HG03457 (cell line): ENCODE data around the gene ANKRD55.
"Not testable (repeated sequence)": the region's sequence is repeated elsewhere in the genome, so short reads cannot be mapped to it uniquely, and the experiment has no call there.

Experiments used
- ATAC-seq: cut with Tn5 transposase; IDR thresholded peaks from one replicate; pipeline ENCODE4 v1.9.1; 2021; ENCODE audit warnings: moderate number of reproducible peaks; ENCODE audit not compliant: unreplicated experiment

The ANKRD55 gene

GRCh38 chr5:56170557-56170956, 62.6 kb downstream of the ANKRD55 start:
- no peak for ATAC-seq

- no peak for ATAC-seq
These were observed 63.2 kb downstream of the ANKRD55 start for GRCh38 chr5:56169949-56170348.

- ATAC-seq, result no peak
These were observed 63.8 kb downstream of the ANKRD55 start for GRCh38 chr5:56169281-56169680.

GRCh38 chr5:56168066-56168478, 65.1 kb downstream of the ANKRD55 start:
- ATAC-seq, result no peak

- no peak for ATAC-seq
These were observed 65.6 kb downstream of the ANKRD55 start for GRCh38 chr5:56167519-56167918.

GRCh38 chr5:56166671-56167385, 66.3 kb downstream of the ANKRD55 start:
- no peak for ATAC-seq

- ATAC-seq, result no peak
These were observed 68.8 kb downstream of the ANKRD55 start for GRCh38 chr5:56164376-56164775.

GRCh38 chr5:56161927-56162326, 71.2 kb downstream of the ANKRD55 start:
- no peak for ATAC-seq

GRCh38 chr5:56161439-56161823, 71.7 kb downstream of the ANKRD55 start:
- ATAC-seq, result no peak

- ATAC-seq, result no peak
These were observed 72.2 kb downstream of the ANKRD55 start for GRCh38 chr5:56160723-56161438.

GRCh38 chr5:56159521-56159947, 73.6 kb downstream of the ANKRD55 start:
- no peak for ATAC-seq

GRCh38 chr5:56158331-56158960, 74.7 kb downstream of the ANKRD55 start:
- no peak for ATAC-seq

GRCh38 chr5:56157191-56157621, 75.9 kb downstream of the ANKRD55 start:
- not testable (repeated sequence) for ATAC-seq

- peak; percentile 64 for ATAC-seq
These were observed 76.4 kb downstream of the ANKRD55 start for GRCh38 chr5:56156585-56157190.

- peak; percentile 6 for ATAC-seq
These were observed 77.0 kb downstream of the ANKRD55 start for GRCh38 chr5:56155992-56156584.

- no peak for ATAC-seq
These were observed 78.2 kb downstream of the ANKRD55 start for GRCh38 chr5:56154732-56155484.

GRCh38 chr5:56152437-56152836, 80.7 kb downstream of the ANKRD55 start:
- no peak for ATAC-seq

GRCh38 chr5:56150756-56151155, 82.4 kb downstream of the ANKRD55 start:
- ATAC-seq, result not testable (repeated sequence)

GRCh38 chr5:56148453-56148971, 84.6 kb downstream of the ANKRD55 start:
- peak; percentile 74 for ATAC-seq

GRCh38 chr5:56147659-56148230, 85.4 kb downstream of the ANKRD55 start:
- ATAC-seq, result no peak
